Measurements from ENCODE around the gene CTNNA3.
"Not testable (repeated sequence)": the region's sequence is repeated elsewhere in the genome, so short reads cannot be mapped to it uniquely, and the experiment has no call there.

CTNNA3 gene

DNA sequence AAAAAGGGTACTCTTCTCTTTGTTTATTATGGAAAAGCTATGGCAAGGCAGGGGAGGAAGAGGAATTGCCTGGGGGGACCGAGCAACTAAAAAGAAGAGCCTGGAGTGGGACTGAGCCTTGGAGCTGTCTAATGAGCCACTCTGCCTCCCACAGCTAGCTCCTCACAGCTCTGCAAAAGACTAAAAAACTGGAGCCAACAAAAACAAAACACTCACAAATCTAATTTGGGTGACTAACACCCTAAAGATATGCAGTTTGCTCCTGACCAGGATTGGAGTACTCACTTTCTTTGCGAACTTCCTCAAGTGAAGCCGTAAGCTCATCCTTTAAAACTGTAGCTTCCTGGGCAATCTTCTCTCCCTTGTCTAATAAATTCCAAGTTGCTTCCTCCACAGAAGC is 89.4 kb downstream of the CTNNA3 start:
- DNase-seq (ENCODE audit: extremely low read depth in 1 of 2, low read depth in 1 of 2) = no peak

DNA sequence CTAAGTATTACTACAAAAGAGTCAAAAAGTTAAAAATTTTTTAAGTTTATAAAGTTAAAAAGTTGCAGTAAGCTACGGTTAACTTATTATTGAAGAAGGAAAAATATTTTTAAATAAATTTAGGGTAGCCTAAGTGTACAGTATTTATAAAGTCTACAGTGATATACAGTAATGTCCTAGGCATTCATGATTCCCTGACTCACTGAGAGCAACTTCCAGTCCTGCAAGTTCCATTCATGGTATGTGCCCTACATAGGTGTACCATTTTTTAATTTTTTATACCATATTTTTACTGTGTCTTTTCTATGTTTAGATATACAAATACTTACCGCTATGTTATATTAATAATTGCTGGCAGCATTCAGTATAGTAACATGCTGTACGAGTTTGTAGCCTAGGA is 92.3 kb downstream of the CTNNA3 start:
- DNase-seq (ENCODE audit: extremely low read depth in 1 of 2, low read depth in 1 of 2) = no peak

DNA sequence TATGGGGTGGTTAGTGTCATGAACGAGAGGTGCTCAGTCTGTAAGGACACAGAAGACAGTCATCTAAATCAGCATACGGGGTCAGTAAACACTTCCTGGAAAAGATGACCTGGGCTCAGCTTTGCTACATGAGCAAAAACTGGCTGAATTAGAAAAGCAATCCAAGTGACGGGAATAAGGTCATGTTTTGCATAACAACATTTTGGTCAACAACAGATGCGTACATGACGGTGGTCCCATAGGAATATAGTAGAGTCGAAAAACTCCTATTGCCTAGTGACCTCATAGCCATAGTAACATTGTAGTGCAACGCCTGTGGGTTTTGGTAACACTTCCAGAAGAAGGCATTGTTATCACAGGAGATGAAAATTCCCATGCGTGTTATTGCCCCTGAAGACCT is 92.9 kb downstream of the CTNNA3 start:
- DNase-seq (ENCODE audit: extremely low read depth in 1 of 2, low read depth in 1 of 2) = no peak

DNA sequence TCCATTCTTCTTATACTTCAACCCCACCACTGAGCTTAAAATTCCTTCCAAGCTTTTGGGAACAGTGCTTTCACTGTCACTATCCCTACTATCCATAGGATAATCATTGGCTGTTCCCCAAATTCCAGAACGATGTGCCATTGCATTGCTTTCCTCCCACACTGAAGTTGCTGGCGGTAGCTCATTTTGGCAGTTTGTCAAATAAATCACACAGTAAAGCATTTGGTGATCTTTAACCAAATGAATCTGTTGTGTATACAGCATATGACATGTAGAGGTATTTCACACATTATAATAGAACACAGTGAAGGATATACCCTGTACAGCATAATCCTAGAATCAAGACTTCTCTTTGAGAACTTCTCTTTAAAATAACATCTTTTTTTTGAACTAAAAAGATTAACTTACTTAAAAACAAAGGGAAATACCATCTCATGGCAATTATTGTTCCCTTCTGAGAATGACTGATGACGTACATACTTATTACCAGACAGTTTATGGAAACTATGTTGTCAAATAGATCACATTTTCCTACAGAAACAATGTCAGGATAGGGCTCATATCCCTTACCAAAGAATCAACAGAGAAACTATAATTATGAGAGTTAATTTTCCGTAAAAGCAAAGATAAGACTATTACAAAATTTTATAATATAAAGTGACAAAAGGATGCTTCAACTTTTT is 93.6 kb downstream of the CTNNA3 start:
- DNase-seq (ENCODE audit: extremely low read depth in 1 of 2, low read depth in 1 of 2) = no peak

DNA sequence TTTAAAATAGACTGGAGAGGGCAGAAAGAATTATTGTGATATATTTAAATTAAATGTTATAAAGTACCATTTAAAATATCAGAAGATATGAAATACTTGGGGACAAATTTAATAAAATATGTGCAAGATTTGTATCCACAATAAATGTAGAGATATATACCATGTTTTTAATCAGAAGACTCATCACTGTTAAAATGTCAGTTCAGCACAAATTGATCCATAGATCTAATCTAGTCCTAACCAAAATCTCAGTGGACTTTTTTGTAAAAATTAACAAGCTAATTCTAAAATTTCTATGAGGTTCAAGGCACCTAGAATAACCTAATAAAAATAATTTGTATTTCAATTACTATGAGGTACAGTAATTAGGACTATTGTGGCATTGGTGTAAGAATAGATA is 96.4 kb downstream of the CTNNA3 start:
- DNase-seq (ENCODE audit: extremely low read depth in 1 of 2, low read depth in 1 of 2) = no peak

DNA sequence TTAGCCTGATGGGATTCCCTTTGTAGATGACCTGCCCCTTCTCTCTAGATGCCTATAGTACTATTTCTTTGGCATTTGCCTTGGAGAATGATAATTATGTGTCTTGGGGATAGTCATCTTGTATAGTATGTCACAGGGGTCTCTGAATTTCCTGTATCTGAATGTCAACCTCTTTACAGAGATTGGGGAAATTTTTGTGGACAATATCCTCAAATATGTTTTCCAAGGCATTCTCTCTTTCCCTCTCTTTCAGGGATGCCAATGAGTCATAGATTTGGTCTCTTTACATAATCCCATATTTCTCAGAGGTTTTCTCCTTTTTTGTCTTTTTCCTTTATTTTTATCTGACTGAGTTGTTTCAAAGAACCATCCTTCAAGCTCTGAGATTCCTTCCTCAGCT is 99.4 kb downstream of the CTNNA3 start:
- DNase-seq (ENCODE audit: extremely low read depth in 1 of 2, low read depth in 1 of 2) = no peak

DNA sequence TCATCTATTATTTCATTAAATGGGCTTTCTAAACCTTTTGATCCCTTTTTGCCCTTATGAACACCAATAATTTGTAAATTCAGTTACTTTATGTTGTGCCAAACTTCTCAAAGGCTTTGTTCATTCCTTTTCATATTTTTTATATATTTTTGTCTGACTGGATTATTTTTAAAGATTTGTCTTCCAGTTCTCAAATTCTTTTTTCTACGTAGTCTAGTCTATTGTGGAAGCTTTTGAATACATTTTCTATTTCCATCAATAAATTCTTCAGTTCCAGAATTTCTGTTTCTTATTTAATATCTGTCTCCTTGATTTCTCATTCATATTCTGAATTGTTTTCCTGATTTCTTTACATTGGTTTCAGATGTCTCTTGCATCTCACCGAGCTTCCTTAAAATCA is 108.2 kb downstream of the CTNNA3 start:
- DNase-seq (ENCODE audit: extremely low read depth in 1 of 2, low read depth in 1 of 2) = no peak

DNA sequence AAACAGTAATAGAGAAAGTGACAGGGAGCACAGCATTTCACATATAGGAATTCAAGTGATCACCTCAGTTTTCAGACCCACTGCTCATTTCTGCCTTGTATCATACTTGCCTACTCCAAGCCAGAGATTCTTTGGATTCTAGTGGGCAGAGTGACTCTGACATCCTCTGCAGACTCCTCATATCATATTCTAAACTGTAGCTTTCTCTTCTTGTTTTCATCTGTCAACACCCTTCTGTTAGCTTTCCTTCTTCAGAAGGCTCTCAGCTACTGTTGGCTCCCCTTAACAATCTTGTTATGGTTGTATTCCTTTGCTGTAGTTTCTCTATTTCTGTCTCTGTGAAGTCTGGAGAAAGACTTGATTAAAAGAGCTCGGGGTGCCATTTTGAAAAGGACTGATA is 120.5 kb downstream of the CTNNA3 start:
- no peak for DNase-seq (ENCODE audit: extremely low read depth in 1 of 2, low read depth in 1 of 2)

DNA sequence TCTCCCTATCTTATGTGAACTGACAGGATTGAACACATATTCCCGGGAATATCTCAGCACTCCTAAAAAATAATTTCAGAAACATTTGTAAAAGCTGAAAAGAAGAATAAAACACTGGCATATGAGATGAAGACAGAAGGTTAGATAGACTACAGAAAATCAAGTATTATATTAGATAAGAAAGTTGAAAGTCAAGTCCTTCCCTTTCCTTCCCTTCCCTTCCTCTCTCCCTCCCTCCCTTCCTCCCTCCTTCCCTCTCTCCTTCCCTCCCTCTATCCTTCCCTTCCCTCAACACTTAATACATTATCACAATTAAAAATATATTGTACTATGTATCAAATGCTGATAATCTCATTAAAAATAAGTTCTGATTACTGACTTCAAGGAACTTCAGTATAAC is 122.5 kb downstream of the CTNNA3 start:
- no peak for DNase-seq (ENCODE audit: extremely low read depth in 1 of 2, low read depth in 1 of 2)

DNA sequence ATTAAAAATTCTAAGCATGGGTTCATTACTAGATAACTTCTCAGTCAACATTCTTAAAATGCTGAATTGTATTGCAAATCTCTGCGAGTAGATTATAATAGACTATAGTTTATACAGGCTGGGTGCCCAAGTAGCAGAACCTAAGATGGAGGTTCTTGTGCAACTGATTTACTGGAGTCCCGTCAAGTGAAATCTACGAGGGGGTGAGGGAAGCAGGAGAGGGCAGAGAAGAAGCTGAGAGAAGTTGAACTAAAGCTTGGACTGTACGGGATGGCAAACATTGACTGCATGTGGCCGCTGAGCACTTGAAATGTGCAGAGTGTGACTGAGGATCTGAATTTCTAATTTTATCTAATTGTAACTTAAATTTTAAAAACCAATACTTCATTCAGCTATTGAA is 124.5 kb downstream of the CTNNA3 start:
- no peak for DNase-seq (ENCODE audit: extremely low read depth in 1 of 2, low read depth in 1 of 2)

DNA sequence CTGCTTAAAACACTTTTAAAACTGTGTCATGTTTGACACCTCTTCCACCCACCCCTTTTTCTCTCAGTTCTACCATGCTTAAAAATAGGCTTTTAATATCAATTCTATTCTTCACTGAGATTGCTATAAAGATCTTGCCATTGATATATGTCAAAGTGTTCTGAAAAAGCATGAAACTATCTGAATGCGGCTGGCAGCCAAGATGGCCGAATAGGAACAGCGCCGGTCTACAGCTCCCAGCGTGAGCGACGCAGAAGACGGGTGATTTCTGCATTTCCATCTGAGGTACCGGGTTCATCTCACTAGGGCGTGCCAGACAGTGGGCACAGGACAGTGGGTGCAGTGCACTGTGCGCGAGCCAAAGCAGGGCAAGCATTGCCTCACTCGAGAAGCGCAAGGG is 137.7 kb downstream of the CTNNA3 start:
- not testable (repeated sequence) for DNase-seq (ENCODE audit: extremely low read depth in 1 of 2, low read depth in 1 of 2)

DNA sequence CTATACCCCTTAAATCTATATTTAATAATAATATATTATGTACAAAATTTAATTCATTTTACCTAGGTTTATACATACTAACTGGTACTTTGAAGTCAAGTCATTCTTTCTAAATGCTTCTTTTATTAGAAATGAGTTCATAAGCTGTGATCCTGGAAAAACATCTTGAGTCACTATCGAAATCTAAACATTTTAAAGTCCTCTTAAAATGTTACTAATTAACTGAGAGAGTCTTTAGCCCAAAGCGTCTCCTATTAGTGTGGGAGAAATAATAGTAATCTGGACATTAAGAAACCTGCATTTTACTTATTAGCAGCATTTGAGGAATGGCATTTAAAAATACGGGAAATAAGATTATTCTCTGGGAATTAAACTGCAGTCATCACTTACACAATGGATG is 142.7 kb downstream of the CTNNA3 start:
- no peak for DNase-seq (ENCODE audit: extremely low read depth in 1 of 2, low read depth in 1 of 2)

DNA sequence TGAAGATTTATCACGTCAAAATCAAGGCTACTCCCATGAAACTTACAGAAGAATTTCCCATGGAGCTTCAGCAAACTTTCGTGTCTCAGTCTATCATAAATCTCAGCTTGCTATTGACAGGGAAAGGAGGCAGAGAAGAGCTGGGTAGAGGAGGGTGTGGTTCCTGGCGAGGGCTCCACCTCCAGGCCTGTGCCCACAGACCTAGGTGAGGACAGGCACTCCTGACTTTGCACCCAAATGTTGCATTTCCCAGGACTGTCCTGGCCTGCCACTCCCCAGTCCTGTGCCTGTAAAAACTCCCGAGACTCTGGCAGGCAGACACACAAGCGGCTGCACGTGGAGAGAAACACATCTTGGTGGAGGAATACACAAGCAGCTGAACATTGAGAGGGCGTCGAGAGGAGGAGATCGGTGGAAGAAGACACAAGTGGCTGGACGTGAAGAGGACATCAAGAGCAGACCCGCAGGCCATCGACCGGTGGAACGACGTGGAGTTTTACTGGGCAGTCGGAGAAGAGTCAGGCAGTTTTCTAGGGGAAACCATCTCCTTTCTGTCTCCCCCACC is 145.1 kb downstream of the CTNNA3 start:
- DNase-seq (ENCODE audit: extremely low read depth in 1 of 2, low read depth in 1 of 2) = no peak

DNA sequence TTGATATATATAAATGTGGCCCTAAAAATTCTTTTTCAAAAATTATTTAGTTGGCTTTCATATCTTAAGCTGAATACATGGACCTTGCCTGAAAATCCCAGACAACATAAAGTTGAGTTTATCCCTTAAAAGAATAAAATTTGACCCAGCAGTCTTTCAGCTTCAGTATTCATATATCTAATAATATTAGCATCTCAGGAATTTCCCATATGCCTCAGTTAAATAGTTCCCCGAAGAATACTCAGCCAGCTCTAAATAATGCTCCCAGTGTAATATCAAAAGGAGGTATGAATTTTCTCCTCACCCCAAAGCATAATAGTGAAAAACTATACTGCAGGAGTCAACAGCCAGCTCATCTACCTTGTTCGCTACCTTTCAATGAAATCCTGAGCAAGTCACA is 145.9 kb downstream of the CTNNA3 start:
- DNase-seq (ENCODE audit: extremely low read depth in 1 of 2, low read depth in 1 of 2) = no peak

DNA sequence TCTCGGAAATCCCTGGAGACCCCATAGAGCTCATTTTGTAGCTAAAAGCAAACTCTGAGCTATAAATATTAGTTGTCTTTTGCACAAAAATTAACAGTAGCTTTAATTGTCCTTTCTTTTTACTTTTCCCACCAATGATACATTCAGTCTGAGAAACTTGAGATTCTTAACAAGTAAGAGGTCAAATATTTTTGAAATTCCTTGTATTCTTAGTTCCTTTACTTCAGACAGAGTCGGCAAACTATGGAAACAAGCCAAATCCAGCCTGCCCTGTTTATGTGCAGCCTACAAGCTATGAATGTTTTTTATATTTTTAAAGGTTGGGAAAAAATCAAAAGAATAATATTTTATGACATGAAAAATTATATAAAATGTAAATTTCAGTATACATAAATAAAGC is 146.6 kb downstream of the CTNNA3 start:
- DNase-seq (ENCODE audit: extremely low read depth in 1 of 2, low read depth in 1 of 2) = no peak

DNA sequence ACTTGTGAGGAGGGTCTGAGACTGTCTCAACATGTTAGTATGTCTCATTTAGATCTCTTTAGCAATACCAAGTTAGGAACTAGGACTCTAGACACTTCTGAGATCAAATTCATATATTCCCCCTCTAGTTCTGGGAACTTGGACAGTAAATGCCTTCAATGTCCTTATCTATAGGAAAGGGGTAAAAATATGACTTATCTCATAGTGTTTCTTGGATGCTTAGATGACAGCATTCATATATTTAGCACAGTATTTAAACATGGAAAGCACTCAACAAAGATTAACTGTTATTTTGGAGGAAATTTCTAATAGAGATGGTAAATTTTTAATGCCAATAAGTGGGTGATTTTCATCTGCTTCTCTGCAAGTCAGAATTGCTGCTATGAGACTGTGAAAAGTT is 154.6 kb downstream of the CTNNA3 start:
- DNase-seq (ENCODE audit: extremely low read depth in 1 of 2, low read depth in 1 of 2) = no peak

DNA sequence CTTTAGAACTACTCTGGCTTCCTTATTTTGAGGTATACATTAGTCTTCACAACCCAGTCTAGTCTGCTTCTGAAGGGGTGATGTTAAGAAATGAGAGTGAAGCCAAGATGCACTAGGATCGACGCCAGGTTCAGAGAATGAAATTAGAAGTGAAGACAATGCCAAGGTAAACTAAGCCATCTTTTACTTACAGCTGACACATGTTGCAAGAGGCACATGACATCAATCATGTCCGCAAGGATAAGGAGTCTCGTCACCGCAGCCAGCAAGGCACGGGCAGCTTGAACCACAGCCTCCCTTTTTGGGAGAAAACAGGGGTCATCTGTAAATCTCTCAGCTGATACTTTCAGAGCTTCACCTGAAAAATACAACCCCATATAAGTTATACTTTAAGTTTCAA is 156.7 kb downstream of the CTNNA3 start:
- no peak for DNase-seq (ENCODE audit: extremely low read depth in 1 of 2, low read depth in 1 of 2)

DNA sequence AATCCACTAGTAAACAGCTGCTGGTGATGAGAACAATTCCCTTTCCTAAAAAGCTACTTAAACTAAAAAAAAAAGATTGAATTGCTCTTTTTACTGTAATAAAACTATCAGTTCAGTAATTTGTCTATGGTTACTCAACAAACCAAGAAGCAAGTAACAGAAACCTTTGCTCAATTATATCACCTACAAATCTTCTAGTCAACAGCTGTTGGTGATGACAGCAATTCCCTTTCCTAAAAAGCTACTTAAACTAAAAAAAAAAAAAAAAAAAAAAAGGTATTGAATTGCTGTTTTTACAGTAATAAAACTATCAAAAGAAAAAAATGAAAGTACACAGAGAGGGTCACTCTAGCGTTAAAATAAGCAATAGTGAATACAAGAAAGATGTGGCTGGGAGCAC is 158.1 kb downstream of the CTNNA3 start:
- no peak for DNase-seq (ENCODE audit: extremely low read depth in 1 of 2, low read depth in 1 of 2)

DNA sequence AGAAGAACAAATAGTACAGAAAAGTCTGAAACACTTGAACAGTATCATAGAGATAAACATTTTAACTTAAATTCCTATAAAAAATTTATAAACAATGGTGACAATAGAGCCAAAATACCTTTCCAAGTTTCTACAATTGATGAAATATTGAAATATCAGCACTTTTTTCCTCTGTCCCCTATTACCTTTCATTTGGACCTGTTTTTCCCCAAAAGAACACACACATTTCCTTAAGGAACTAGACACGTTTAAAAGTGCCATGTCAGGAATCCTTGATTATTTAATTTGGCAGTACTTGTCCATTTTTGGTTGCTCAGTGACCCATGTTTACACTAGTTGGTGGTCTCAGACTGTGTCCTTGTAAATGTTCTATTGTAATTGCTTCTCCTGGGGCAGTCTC is 162.6 kb downstream of the CTNNA3 start:
- DNase-seq (ENCODE audit: extremely low read depth in 1 of 2, low read depth in 1 of 2) = no peak

DNA sequence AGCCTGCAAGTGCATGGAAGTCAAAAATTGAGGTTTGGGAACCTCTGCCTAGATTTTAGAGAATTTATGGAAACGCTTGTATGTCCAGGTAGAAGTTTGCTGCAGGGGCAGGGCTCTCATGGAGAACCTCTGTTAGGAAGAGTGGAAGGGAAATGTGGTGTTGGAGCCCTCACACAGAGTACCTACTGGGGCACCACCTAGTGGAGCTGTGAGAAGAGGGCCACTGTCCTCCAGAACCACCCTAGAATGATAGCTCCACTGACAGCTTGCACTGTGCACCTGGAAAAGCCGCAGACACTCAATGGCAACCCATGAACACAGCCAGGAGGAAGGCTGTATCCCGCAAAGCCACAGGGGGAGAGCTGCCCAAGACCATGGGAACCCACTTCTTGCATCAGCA is 165.0 kb downstream of the CTNNA3 start:
- not testable (repeated sequence) for DNase-seq (ENCODE audit: extremely low read depth in 1 of 2, low read depth in 1 of 2)

DNA sequence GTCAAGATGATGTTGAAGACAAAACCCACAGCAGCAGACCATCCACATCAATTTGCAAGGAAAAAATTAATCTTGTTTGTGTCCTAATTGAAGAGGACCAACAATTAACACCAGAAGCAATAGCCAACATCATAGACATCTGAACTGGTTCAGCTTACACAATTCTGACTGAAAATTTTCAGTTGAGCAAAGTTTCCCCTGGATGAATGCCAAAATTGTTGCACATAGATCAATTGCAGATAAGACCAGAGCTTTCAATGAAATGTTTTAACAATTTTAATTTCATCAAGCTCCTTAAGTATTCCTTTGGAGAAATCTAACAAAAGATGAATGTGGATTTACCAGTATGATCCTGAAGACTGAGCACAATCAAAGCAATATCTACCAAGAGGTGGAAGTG is 168.6 kb downstream of the CTNNA3 start:
- no peak for DNase-seq (ENCODE audit: extremely low read depth in 1 of 2, low read depth in 1 of 2)

DNA sequence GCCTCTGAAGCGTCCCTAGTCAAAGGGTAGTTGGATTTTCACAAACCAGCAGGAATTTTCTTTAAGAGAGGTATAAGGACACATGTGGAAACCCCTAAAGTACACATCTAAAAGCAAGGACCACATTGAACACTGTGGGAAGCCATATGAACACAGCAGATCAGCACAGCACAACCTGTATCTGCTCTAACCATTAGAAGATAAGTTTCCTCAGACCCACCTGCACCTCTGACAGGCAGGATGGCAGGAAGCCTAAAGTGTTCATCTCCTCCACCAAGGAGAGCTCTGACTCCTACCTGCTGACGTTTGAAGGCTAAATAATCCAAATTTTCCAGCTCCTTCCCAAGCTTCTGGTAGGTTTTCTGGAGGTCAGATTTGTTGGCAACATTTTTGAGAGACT is 174.4 kb downstream of the CTNNA3 start:
- DNase-seq (ENCODE audit: extremely low read depth in 1 of 2, low read depth in 1 of 2) = no peak

DNA sequence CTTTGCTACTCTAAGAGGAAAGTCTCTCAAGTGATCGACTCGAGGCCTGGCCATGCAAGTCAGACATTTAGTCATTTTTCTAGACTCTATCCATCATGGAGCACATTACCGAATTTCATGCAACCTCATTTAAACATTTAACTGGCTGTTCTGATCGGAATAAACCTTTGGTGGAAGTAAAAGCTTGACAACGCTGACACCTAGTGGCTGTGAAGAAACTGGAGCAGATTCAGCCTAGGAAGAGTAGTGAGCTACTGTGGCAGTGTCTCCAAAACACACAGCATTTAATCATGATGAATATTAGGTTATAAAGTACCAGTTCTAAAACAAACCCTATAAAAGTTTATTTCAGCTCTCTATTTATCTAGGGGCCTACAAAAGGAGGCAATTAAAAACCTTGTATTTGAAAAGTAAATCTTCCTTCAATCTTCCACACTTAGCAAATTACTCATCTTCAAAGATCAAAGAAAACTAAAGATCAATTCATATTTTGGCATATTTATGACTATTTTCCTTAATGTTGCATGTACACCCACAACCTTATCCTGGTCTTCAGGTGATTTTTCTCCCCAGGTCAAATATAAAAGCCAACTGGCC is 175.0 kb downstream of the CTNNA3 start:
- no peak for DNase-seq (ENCODE audit: extremely low read depth in 1 of 2, low read depth in 1 of 2)

Measured in stimulated activated CD8-positive, alpha-beta memory T cell treated with anti-CD3 and anti-CD28 coated beads, Interleukin-7, amount 100 ng/mL, for 48 hours (primary cell).